HEK293 (cell line): Measurements from ENCODE around the gene HNRNPUL2.

Source experiments
- KLF10 ChIP-seq: fragments of 450-650 bp; IDR thresholded peaks from 2 replicates; pipeline ENCODE4 v1.5.1; 2018; ENCODE audit warnings: missing biosample characterization, mild to moderate bottlenecking, missing genetic modification characterization
- KLF8 ChIP-seq: fragments of 450-650 bp; formaldehyde crosslinking; IDR thresholded peaks from 2 replicates; pipeline ENCODE4 v1.5.1; 2016; ENCODE audit warnings: missing biosample characterization, missing genetic modification characterization
- ZNF302 ChIP-seq: fragments of 450-650 bp; formaldehyde crosslinking; IDR thresholded peaks from 2 replicates; pipeline ENCODE4 v1.5.1; 2016; ENCODE audit warnings: missing biosample characterization, missing genetic modification characterization, low read depth
- ZNF530 ChIP-seq: fragments of 450-650 bp; formaldehyde crosslinking; IDR thresholded peaks from 2 replicates; pipeline ENCODE4 v1.5.1; 2016; ENCODE audit warnings: low read depth, missing biosample characterization, missing genetic modification characterization
- TF ChIP-seq, protein P1 (sequence below): fragments of 450-650 bp; formaldehyde crosslinking; IDR thresholded peaks from 2 replicates; pipeline ENCODE4 v1.5.1; 2016; ENCODE audit warnings: missing biosample characterization, missing genetic modification characterization
- TF ChIP-seq, protein P2 (sequence below): fragments of 450-650 bp; formaldehyde crosslinking; IDR thresholded peaks from 2 replicates; pipeline ENCODE4 v1.5.1; 2016; ENCODE audit warnings: missing biosample characterization, missing genetic modification characterization

- TF ChIP-seq, protein P1, sequence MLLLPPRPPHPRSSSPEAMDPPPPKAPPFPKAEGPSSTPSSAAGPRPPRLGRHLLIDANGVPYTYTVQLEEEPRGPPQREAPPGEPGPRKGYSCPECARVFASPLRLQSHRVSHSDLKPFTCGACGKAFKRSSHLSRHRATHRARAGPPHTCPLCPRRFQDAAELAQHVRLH: no peak
- no peak for TF ChIP-seq KLF10 (tag by site-specific recombination)
- no peak for TF ChIP-seq ZNF302 (tag by site-specific recombination)
- TF ChIP-seq, protein P2, sequence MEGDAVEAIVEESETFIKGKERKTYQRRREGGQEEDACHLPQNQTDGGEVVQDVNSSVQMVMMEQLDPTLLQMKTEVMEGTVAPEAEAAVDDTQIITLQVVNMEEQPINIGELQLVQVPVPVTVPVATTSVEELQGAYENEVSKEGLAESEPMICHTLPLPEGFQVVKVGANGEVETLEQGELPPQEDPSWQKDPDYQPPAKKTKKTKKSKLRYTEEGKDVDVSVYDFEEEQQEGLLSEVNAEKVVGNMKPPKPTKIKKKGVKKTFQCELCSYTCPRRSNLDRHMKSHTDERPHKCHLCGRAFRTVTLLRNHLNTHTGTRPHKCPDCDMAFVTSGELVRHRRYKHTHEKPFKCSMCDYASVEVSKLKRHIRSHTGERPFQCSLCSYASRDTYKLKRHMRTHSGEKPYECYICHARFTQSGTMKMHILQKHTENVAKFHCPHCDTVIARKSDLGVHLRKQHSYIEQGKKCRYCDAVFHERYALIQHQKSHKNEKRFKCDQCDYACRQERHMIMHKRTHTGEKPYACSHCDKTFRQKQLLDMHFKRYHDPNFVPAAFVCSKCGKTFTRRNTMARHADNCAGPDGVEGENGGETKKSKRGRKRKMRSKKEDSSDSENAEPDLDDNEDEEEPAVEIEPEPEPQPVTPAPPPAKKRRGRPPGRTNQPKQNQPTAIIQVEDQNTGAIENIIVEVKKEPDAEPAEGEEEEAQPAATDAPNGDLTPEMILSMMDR: no peak
- no peak for TF ChIP-seq ZNF530 (tag by site-specific recombination)
- TF ChIP-seq KLF8 (tag by site-specific recombination): no peak; the same call in 1 of the 2 replicates
These were observed 21.1 kb downstream of the HNRNPUL2 start for GRCh38 chr11:62705880-62706849.
